ENCODE data around the gene BMX. TPM values are rescaled to one million over a fixed set of nuclear protein-coding genes. Genes with fewer than 3 reads are reported as not detected.
A peak's percentile ranks its signal among the peaks of the same experiment; 100 is the strongest.

The BMX gene
- total RNA-seq, 1 experiment from 2014 or later = not detected

DNA sequence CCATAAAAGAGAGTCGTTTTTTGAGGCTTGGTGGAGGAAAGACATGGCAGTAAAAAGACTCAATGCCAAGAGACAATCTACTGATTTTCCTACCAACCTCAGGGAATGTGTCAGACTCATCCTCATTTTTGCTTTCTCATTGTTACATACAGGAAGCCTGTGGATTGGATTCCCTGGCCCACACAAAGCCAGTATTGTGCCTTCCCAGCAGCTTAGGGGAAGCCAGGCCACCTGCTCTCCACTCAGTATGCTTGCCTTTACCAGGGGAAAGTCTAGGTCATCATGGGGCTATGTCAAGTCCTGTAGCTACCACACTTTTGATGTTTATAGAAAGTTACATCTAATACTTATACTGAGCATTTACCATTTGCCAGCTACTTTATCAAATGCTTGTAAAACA, 11.0 kb downstream of the BMX start:
- intact Hi-C loops (cut with micrococcal nuclease) = no loop called here
- POLR2A ChIA-PET (ENCODE audit: unreplicated experiment) = no interaction called here
- peak; percentile 41 for ATAC-seq

GRCh38 chrX:15512401-15512965, 11.9 kb downstream of the BMX start:
- BruUV-seq (replicated peaks) = no TSS peak
- 0 out of 2 replicates have a peak overlapping the region, but pooled peaks have one; percentile 41 for H3K4me2 ChIP-seq (ENCODE audit: low read length)

More for the DNA sequence above, 11.0 kb downstream of the BMX start:
- TF ChIP-seq EZH2phosphoT487 (IDR thresholded peaks at IDR 0.05; ENCODE audit: borderline replicate concordance, low read length) = no peak
- no peak for TF ChIP-seq CTCF (conservative IDR thresholded peaks at IDR 0.05; ENCODE audit: low read depth, low read length)
- no peak for TF ChIP-seq EZH2 (IDR thresholded peaks at IDR 0.05; ENCODE audit: low read length, unreplicated experiment)
- Histone ChIP-seq H3K36me3 (ENCODE audit: low read depth, low read length) (no peaks in the 10 kb centered on the region), H3K27me3 (ENCODE audit: low read length) (no peaks in the 10 kb centered on the region), H3K4me2 (ENCODE audit: low read length) (no peak overlapping the region), H3K4me3 (ENCODE audit: low read length) (no peak overlapping the region), H3K9ac (ENCODE audit: low read length) (no peak overlapping the region), H3K4me1 (ENCODE audit: insufficient read depth, low read length) (peaks cover 8% of the 10 kb centered on the region), H2AFZ (ENCODE audit: low read length) (no peak overlapping the region), H4K20me1 (ENCODE audit: low read length) (no peaks in the 10 kb centered on the region), H3K9me2 (replicated peaks; ENCODE audit: low read length) (no peaks in the 10 kb centered on the region), H3K27ac (ENCODE audit: low read length) (no peak overlapping the region), H3F3A (ENCODE audit: low read length, unreplicated experiment) (no peaks in the 10 kb centered on the region), H3K79me2 (ENCODE audit: low read length) (no peaks in the 10 kb centered on the region), H3K9me3 (ENCODE audit: low read length) (no peaks in the 10 kb centered on the region)
- peak; percentile 17 for DNase-seq
- no TSS peak for BruUV-seq (replicated peaks)
- CTCF ChIA-PET = no interaction called here

More at GRCh38 chrX:15512401-15512965, 11.9 kb downstream of the BMX start:
- Histone ChIP-seq H3K9me3 (ENCODE audit: low read length) (no peaks in the 10 kb centered on the region), H3K79me2 (ENCODE audit: low read length) (no peaks in the 10 kb centered on the region), H3K27me3 (ENCODE audit: low read length) (no peaks in the 10 kb centered on the region), H3K27ac (ENCODE audit: low read length) (no peak overlapping the region), H4K20me1 (ENCODE audit: low read length) (no peaks in the 10 kb centered on the region), H3K36me3 (ENCODE audit: low read depth, low read length) (no peaks in the 10 kb centered on the region), H3K4me1 (ENCODE audit: insufficient read depth, low read length) (peaks cover 8% of the 10 kb centered on the region), H3F3A (ENCODE audit: low read length, unreplicated experiment) (no peaks in the 10 kb centered on the region), H3K4me3 (ENCODE audit: low read length) (no peak overlapping the region), H3K9ac (ENCODE audit: low read length) (no peak overlapping the region), H3K9me2 (replicated peaks; ENCODE audit: low read length) (no peaks in the 10 kb centered on the region), H2AFZ (ENCODE audit: low read length) (no peak overlapping the region)
- TF ChIP-seq EZH2phosphoT487 (IDR thresholded peaks at IDR 0.05; ENCODE audit: borderline replicate concordance, low read length) = no peak
- no peak for TF ChIP-seq CTCF (conservative IDR thresholded peaks at IDR 0.05; ENCODE audit: low read depth, low read length)
- no peak for TF ChIP-seq EZH2 (IDR thresholded peaks at IDR 0.05; ENCODE audit: low read length, unreplicated experiment)
- DNase-seq (peak; percentile 67), ATAC-seq (peak; percentile 98)
- ChIA-PET POLR2A (ENCODE audit: unreplicated experiment) (no interaction called here), CTCF (interaction anchor here (0.6 to 1.0 kb wide), 3 partner anchors 19 to 56 kb away, joined by 3 to 7 read pairs (median 5); partner anchors contain the start of gene PIR)
- intact Hi-C loops (cut with micrococcal nuclease) = no loop called here

Measured in PC-3 (cell line).